ENCODE measurements around the gene PLA2G6.

- TF ChIP-seq, protein P1, sequence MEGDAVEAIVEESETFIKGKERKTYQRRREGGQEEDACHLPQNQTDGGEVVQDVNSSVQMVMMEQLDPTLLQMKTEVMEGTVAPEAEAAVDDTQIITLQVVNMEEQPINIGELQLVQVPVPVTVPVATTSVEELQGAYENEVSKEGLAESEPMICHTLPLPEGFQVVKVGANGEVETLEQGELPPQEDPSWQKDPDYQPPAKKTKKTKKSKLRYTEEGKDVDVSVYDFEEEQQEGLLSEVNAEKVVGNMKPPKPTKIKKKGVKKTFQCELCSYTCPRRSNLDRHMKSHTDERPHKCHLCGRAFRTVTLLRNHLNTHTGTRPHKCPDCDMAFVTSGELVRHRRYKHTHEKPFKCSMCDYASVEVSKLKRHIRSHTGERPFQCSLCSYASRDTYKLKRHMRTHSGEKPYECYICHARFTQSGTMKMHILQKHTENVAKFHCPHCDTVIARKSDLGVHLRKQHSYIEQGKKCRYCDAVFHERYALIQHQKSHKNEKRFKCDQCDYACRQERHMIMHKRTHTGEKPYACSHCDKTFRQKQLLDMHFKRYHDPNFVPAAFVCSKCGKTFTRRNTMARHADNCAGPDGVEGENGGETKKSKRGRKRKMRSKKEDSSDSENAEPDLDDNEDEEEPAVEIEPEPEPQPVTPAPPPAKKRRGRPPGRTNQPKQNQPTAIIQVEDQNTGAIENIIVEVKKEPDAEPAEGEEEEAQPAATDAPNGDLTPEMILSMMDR (IDR thresholded peaks at IDR 0.05), result no peak
- TF ChIP-seq POLR2A (IDR thresholded peaks at IDR 0.05), result no peak
Observed at GRCh38 chr22:38215156-38216038, 33.8 kb upstream of the PLA2G6 start.
